ENCODE results near the gene TENT4B.

The TENT4B gene

GRCh38 chr16:50193594-50193993 is 40.5 kb downstream of the TENT4B start:
- TF ChIP-seq POLR2A (IDR thresholded peaks at IDR 0.05; ENCODE audit: low read depth, low read length), result no peak
- FAIRE-seq, result peak; percentile 62
- DNase-seq (ENCODE audit: insufficient read length, low spot score), result no peak

- FAIRE-seq (no peak), DNase-seq (ENCODE audit: insufficient read length, low spot score) (no peak)
- TF ChIP-seq POLR2A (IDR thresholded peaks at IDR 0.05; ENCODE audit: low read depth, low read length), result no peak
Observed at GRCh38 chr16:50195276-50195675, 42.2 kb downstream of the TENT4B start.

- DNase-seq (ENCODE audit: insufficient read length, low spot score), result no peak
- TF ChIP-seq POLR2A (IDR thresholded peaks at IDR 0.05; ENCODE audit: low read depth, low read length), result no peak
- no peak for FAIRE-seq
Observed at GRCh38 chr16:50195756-50196155, 42.6 kb downstream of the TENT4B start.

DNA sequence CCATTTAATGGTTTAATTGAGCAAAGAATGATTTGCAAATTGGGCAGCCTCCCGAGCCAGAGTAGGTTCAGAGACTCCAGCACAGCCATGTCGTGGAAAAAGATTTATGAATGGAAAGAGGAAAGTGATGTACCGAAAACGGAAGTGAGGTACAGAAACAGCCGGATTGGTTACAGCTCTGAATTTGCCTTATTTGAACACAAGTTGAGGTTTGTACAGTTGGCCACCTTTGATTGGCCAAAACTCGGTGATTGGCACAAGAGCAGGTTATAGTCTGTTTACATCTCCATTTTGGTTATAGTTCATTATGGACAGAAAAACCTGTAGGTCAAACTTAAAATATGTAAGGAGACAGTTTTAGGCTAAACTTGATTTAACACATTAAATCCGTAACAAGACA is 44.5 kb downstream of the TENT4B start:
- no peak for TF ChIP-seq POLR2A (IDR thresholded peaks at IDR 0.05; ENCODE audit: low read depth, low read length)
- DNase-seq (ENCODE audit: insufficient read length, low spot score) (no peak), FAIRE-seq (no peak)

- FAIRE-seq (no peak), DNase-seq (ENCODE audit: insufficient read length, low spot score) (no peak)
Observed at GRCh38 chr16:50198802-50199403, 45.8 kb downstream of the TENT4B start.

GRCh38 chr16:50201787-50202186 is 48.7 kb downstream of the TENT4B start:
- FAIRE-seq (no peak), DNase-seq (ENCODE audit: insufficient read length, low spot score) (no peak)
- TF ChIP-seq POLR2A (IDR thresholded peaks at IDR 0.05; ENCODE audit: low read depth, low read length), result no peak

More at GRCh38 chr16:50198802-50199403, 45.8 kb downstream of the TENT4B start:
- TF ChIP-seq POLR2A (IDR thresholded peaks at IDR 0.05; ENCODE audit: low read depth, low read length), result no peak

DNA sequence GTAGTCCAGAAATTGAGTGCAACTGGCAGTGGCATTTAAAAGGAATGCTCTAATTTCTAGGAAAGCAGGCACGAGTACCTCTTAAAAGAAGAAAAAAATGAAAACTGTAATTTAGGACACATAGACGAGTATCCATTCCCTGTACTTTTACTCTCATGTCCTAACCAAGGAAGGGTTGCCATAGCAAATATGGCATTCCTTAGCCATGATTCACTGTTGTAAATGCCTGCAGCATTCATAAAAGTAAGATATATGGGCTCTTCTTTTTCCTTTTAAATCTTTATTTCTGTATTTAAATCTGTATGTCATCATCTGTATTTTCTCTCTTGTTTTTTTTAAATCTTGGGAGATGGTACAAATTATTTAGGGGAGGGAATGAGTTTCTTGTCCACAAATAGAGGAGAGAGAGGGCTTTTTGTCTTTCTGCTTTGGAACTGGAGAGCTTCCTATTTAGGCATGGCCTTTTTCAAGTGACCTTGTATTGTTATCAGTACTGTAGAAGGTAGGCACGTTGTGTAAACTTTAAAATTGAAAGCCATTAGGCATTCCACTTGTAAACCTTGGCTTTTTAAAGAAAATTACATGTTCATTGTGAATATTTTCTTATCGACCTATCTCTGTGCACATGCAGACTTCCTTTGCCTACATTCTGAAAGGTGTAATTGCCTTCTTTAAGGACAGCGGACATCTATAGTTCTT is 50.0 kb downstream of the TENT4B start:
- no peak for TF ChIP-seq POLR2A (IDR thresholded peaks at IDR 0.05; ENCODE audit: low read depth, low read length)
- peak; percentile 92 for FAIRE-seq
- DNase-seq (ENCODE audit: insufficient read length, low spot score), result peak; percentile 41

- FAIRE-seq (no peak), DNase-seq (ENCODE audit: insufficient read length, low spot score) (no peak)
- no peak for TF ChIP-seq POLR2A (IDR thresholded peaks at IDR 0.05; ENCODE audit: low read depth, low read length)
Observed at GRCh38 chr16:50203681-50204080, 50.6 kb downstream of the TENT4B start.

GRCh38 chr16:50204453-50205108 is 51.5 kb downstream of the TENT4B start:
- FAIRE-seq (no peak), DNase-seq (ENCODE audit: insufficient read length, low spot score) (no peak)
- TF ChIP-seq POLR2A (IDR thresholded peaks at IDR 0.05; ENCODE audit: low read depth, low read length), result no peak

DNA sequence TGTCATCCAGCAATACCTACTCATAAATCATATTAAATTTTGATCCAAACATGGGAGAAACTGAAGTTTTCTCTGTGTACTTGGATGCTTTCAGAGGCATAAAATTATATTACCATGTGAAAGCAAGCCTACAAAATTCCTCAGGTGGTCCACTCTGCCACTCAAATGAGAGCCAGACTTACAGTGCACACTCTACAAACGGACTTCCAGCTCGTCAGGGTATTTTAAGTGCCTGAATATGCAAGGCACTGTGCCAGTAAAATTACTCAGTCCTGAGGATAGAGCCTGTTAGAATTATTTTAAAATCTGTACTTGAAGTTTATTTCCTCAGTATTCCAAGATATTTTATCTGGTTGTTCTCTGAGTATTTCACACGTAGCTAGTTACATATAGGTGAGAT is 54.5 kb downstream of the TENT4B start:
- FAIRE-seq (no peak), DNase-seq (ENCODE audit: insufficient read length, low spot score) (no peak)
- TF ChIP-seq POLR2A (IDR thresholded peaks at IDR 0.05; ENCODE audit: low read depth, low read length), result no peak

GRCh38 chr16:50208460-50208931 is 55.4 kb downstream of the TENT4B start:
- DNase-seq (ENCODE audit: insufficient read length, low spot score) (peak; percentile 42), FAIRE-seq (peak; percentile 71)
- no peak for TF ChIP-seq POLR2A (IDR thresholded peaks at IDR 0.05; ENCODE audit: low read depth, low read length)

DNA sequence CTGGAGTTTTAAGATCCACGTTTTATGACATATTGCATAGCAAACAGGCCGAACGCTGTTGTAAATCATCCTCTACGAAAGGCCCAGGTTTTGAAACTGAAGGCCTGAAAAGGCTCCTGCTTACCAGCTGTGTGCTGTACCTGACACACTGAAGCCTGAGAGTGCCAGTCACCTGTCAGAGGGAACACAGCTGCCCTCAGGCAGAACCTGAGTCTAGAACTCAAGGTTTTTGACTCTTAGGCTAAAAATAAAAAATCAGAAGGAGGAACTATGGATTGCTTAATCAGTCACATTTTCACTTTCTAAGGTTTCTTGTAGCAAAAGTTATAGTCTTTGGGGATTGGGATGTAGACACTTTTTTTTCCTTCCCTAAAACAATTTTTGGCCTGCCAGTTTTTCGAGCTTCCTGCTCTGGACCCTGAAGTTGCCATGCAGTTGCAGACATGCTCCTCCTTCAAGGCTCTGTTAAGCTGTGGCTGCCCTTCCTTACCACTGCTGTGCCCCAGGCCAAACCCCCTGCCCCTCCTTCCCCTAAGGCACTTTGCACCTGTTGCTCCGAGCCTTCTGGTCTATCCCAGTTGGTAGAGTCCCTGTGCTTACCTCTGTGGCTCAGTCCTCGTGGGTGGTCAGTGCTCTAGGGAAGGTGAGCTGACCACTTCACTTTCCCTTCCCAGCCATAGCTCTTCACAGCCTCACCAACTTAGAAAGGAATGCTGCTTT is 56.6 kb downstream of the TENT4B start:
- DNase-seq (ENCODE audit: insufficient read length, low spot score) (no peak), FAIRE-seq (no peak)
- TF ChIP-seq POLR2A (IDR thresholded peaks at IDR 0.05; ENCODE audit: low read depth, low read length), result no peak

GRCh38 chr16:50210266-50211038 is 57.3 kb downstream of the TENT4B start:
- FAIRE-seq, result peak; percentile 85
- no peak for TF ChIP-seq POLR2A (IDR thresholded peaks at IDR 0.05; ENCODE audit: low read depth, low read length)
- no peak for DNase-seq (ENCODE audit: insufficient read length, low spot score)
